ENCODE measurements around the gene PLEKHG3. TPM values are rescaled to one million over a fixed set of nuclear protein-coding genes. Genes with fewer than 3 reads are reported as not detected.

The PLEKHG3 gene
- total RNA-seq, 1 donor from 2014 or later = 12.6 TPM

DNA sequence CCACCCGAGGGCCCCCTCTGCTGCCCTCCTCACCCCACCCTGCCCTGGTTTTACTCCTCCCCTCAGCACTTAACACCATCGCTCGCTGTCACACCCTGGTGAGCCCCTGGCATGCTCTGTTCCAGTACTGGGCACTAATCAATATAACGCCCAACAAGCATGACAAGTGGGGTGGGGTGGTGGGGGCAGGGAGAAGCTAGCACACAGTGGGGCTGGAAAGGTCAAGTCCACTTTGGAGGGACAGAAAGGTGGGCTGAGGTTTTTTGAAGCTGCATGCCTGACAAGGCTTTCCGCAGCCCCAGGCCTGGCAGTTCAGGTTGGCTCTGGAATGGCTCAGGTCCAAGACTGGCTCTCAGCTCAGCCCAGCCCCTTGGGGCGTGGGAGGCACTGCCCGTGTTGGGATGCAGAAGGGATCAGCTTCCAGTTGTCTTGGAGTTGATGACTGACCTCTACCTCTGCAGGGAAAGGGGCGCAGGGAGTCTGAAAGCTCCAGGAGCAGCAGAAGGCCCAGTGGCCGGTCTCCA is 34.1 kb downstream of the PLEKHG3 start:
- H3K36me3 ChIP-seq = no peaks in the 10 kb centered on the region
- no peaks in the 10 kb centered on the region for H3K27me3 ChIP-seq
- no peak overlapping the region for H3K4me3 ChIP-seq
- Mint-ChIP-seq H3K27me3 (ENCODE audit: insufficient read depth, low read depth) (peaks cover 5% of the 10 kb centered on the region), H3K4me3 (no peak overlapping the region), H3K27ac (no peak overlapping the region), H3K9me3 (no peaks in the 10 kb centered on the region), H3K4me1 (peaks cover 5% of the 10 kb centered on the region), H3K36me3 (peaks cover 21% of the 10 kb centered on the region)
- H3K4me1 ChIP-seq = peaks cover 10% of the 10 kb centered on the region
- TF ChIP-seq, protein P1, sequence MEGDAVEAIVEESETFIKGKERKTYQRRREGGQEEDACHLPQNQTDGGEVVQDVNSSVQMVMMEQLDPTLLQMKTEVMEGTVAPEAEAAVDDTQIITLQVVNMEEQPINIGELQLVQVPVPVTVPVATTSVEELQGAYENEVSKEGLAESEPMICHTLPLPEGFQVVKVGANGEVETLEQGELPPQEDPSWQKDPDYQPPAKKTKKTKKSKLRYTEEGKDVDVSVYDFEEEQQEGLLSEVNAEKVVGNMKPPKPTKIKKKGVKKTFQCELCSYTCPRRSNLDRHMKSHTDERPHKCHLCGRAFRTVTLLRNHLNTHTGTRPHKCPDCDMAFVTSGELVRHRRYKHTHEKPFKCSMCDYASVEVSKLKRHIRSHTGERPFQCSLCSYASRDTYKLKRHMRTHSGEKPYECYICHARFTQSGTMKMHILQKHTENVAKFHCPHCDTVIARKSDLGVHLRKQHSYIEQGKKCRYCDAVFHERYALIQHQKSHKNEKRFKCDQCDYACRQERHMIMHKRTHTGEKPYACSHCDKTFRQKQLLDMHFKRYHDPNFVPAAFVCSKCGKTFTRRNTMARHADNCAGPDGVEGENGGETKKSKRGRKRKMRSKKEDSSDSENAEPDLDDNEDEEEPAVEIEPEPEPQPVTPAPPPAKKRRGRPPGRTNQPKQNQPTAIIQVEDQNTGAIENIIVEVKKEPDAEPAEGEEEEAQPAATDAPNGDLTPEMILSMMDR (IDR thresholded peaks at IDR 0.05) = no peak
- TF ChIP-seq EZH2 (IDR thresholded peaks at IDR 0.05) (no peak), EZH2phosphoT487 (IDR thresholded peaks at IDR 0.05) (no peak)
- H3F3A ChIP-seq (ENCODE audit: low read depth) = no peaks in the 10 kb centered on the region
- H3K9ac ChIP-seq = no peak overlapping the region
- no peaks in the 10 kb centered on the region for H3K79me2 ChIP-seq (ENCODE audit: low read depth)
- H3K9me3 ChIP-seq (ENCODE audit: low read depth) = no peaks in the 10 kb centered on the region
- H2AFZ ChIP-seq (replicated peaks) = no peak overlapping the region
- peaks cover 18% of the 10 kb centered on the region for H4K20me1 ChIP-seq (ENCODE audit: low read depth)
- no peak overlapping the region for H3K4me2 ChIP-seq
- no peak for DNase-seq (ENCODE audit: low spot score)
- no peak overlapping the region for H3K27ac ChIP-seq

DNA sequence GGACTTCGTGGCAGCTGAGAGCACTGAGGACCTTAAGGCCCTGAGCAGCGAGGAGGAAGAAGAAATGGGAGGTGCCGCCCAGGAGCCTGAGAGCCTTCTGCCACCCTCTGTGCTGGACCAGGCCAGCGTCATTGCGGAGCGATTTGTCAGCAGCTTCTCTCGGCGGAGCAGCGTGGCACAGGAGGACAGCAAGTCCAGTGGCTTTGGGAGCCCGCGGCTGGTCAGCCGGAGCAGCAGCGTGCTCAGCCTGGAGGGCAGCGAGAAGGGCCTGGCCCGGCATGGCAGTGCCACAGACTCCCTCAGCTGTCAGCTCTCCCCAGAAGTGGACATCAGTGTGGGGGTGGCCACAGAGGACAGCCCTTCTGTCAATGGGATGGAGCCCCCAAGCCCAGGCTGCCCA is 37.0 kb downstream of the PLEKHG3 start:
- DNase-seq (ENCODE audit: low spot score) = no peak
- Mint-ChIP-seq H3K36me3 (peaks cover 19% of the 10 kb centered on the region), H3K27ac (no peak overlapping the region), H3K27me3 (ENCODE audit: insufficient read depth, low read depth) (peaks cover 2% of the 10 kb centered on the region), H3K4me3 (no peak overlapping the region), H3K9me3 (no peaks in the 10 kb centered on the region), H3K4me1 (no peaks in the 10 kb centered on the region)
- no peaks in the 10 kb centered on the region for H3K27me3 ChIP-seq
- H3F3A ChIP-seq (ENCODE audit: low read depth) = no peaks in the 10 kb centered on the region
- peaks cover 10% of the 10 kb centered on the region for H3K4me1 ChIP-seq
- H3K79me2 ChIP-seq (ENCODE audit: low read depth) = no peaks in the 10 kb centered on the region
- H3K9me3 ChIP-seq (ENCODE audit: low read depth) = no peaks in the 10 kb centered on the region
- H3K36me3 ChIP-seq = no peaks in the 10 kb centered on the region
- H3K27ac ChIP-seq = no peak overlapping the region
- H3K9ac ChIP-seq = no peak overlapping the region
- no peak overlapping the region for H3K4me2 ChIP-seq
- peaks cover 5% of the 10 kb centered on the region for H4K20me1 ChIP-seq (ENCODE audit: low read depth)
- H2AFZ ChIP-seq (replicated peaks) = no peak overlapping the region
- TF ChIP-seq, protein P1 (IDR thresholded peaks at IDR 0.05) = no peak
- no peak overlapping the region for H3K4me3 ChIP-seq

- H3K4me1 ChIP-seq = peaks cover 3% of the 10 kb centered on the region
- DNase-seq (ENCODE audit: low spot score) = no peak
- H4K20me1 ChIP-seq (ENCODE audit: low read depth) = no peaks in the 10 kb centered on the region
- no peak overlapping the region for H3K27ac ChIP-seq
- Mint-ChIP-seq H3K4me3 (no peak overlapping the region), H3K27me3 (ENCODE audit: insufficient read depth, low read depth) (peaks cover 2% of the 10 kb centered on the region), H3K36me3 (peaks cover 21% of the 10 kb centered on the region), H3K9me3 (no peaks in the 10 kb centered on the region), H3K27ac (no peak overlapping the region), H3K4me1 (no peaks in the 10 kb centered on the region)
- TF ChIP-seq EZH2 (IDR thresholded peaks at IDR 0.05) (no peak), EZH2phosphoT487 (IDR thresholded peaks at IDR 0.05) (no peak)
- TF ChIP-seq, protein P1 (IDR thresholded peaks at IDR 0.05) = no peak
- H3F3A ChIP-seq (ENCODE audit: low read depth) = no peaks in the 10 kb centered on the region
- no peaks in the 10 kb centered on the region for H3K9me3 ChIP-seq (ENCODE audit: low read depth)
- H3K79me2 ChIP-seq (ENCODE audit: low read depth) = no peaks in the 10 kb centered on the region
- no peak overlapping the region for H3K4me2 ChIP-seq
- no peaks in the 10 kb centered on the region for H3K27me3 ChIP-seq
- no peak overlapping the region for H2AFZ ChIP-seq (replicated peaks)
- no peak overlapping the region for H3K9ac ChIP-seq
- H3K4me3 ChIP-seq = no peak overlapping the region
- no peaks in the 10 kb centered on the region for H3K36me3 ChIP-seq
These were observed 37.7 kb downstream of the PLEKHG3 start for GRCh38 chr14:64741961-64742360.

Measured in neural progenitor cell (in vitro differentiated cells).